MM.1S (cell line): ENCODE data around the gene ANKS6.

Experiments used
- DNase-seq: peaks from one replicate; pipeline ENCODE4 v3.0.0-alpha.2; 2015
- H2AFZ ChIP-seq: fragments of 300-600 bp; sonication (generic); 2 replicates; pipeline ENCODE4 v1.6.0; 2016; ENCODE audit warnings: antibody characterized with exemption, low read length
- H3F3A ChIP-seq: fragments of 300-600 bp; sonication (generic); 2 replicates; pipeline ENCODE4 v1.6.1; 2016; ENCODE audit warnings: mild to moderate bottlenecking, antibody characterized with exemption, low read length, moderate library complexity, mixed read lengths; ENCODE audit not compliant: insufficient read depth
- H3K27ac ChIP-seq: fragments of 300-600 bp; sonication (generic); 2 replicates; pipeline ENCODE4 v1.5.1; 2016; ENCODE audit warnings: mild to moderate bottlenecking, low read length
- H3K27me3 ChIP-seq: fragments of 300-600 bp; sonication (generic); replicated peaks from 2 replicates; pipeline ENCODE4 v1.6.0; 2016; ENCODE audit warnings: low read length; ENCODE audit not compliant: insufficient read depth
- H3K36me3 ChIP-seq: fragments of 300-600 bp; sonication (generic); replicated peaks from 2 replicates; pipeline ENCODE4 v1.6.1; 2016; ENCODE audit warnings: mild to moderate bottlenecking, low read length, mixed read lengths; ENCODE audit not compliant: insufficient read depth
- H3K4me1 ChIP-seq: fragments of 300-600 bp; sonication (generic); 2 replicates; pipeline ENCODE4 v1.6.1; 2016; ENCODE audit warnings: low read length, mixed read lengths
- H3K4me2 ChIP-seq: fragments of 300-600 bp; sonication (generic); 2 replicates; pipeline ENCODE4 v1.6.0; 2016; ENCODE audit warnings: low read depth, low read length
- H3K4me3 ChIP-seq: fragments of 300-600 bp; sonication (generic); 2 replicates; pipeline ENCODE4 v1.5.1; 2016; ENCODE audit warnings: low read length, mixed read lengths
- H3K79me2 ChIP-seq: fragments of 300-600 bp; sonication (generic); 2 replicates; pipeline ENCODE4 v1.6.1; 2016; ENCODE audit warnings: mixed run types, low read length, mixed read lengths
- H3K9ac ChIP-seq: fragments of 300-600 bp; sonication (generic); 2 replicates; pipeline ENCODE4 v1.6.1; 2016; ENCODE audit warnings: low read length, mixed read lengths
- H3K9me2 ChIP-seq: fragments of 300-600 bp; sonication (generic); replicated peaks from 2 replicates; pipeline ENCODE4 v1.6.1; 2016; ENCODE audit warnings: mild to moderate bottlenecking, low read length, mixed read lengths; ENCODE audit not compliant: insufficient read depth
- H3K9me3 ChIP-seq: fragments of 300-600 bp; sonication (generic); replicated peaks from 2 replicates; pipeline ENCODE4 v1.6.1; 2016; ENCODE audit warnings: mild to moderate bottlenecking, low read length, mixed read lengths; ENCODE audit not compliant: insufficient read depth
- H4K20me1 ChIP-seq: fragments of 300-600 bp; sonication (generic); 2 replicates; pipeline ENCODE4 v1.6.1; 2016; ENCODE audit warnings: mild to moderate bottlenecking, low read length, moderate library complexity, mixed read lengths; ENCODE audit not compliant: insufficient read depth
- EZH2 ChIP-seq: fragments of 300-600 bp; sonication (generic); optimal IDR thresholded peaks from 2 replicates; pipeline ENCODE3; 2017; ENCODE audit warnings: low read depth, mild to moderate bottlenecking, antibody characterized with exemption, low read length, mixed read lengths
- EZH2phosphoT487 ChIP-seq: fragments of 300-600 bp; sonication (generic); IDR thresholded peaks from 2 replicates; pipeline ENCODE4 v1.6.1; 2018; ENCODE audit warnings: antibody characterized with exemption, low read length
- TF ChIP-seq, protein P1 (sequence below): fragments of 300-600 bp; sonication (generic); IDR thresholded peaks from 2 replicates; pipeline ENCODE4 v1.5.1; 2016; ENCODE audit warnings: antibody characterized with exemption, low read length, mixed read lengths

ANKS6 gene

DNA sequence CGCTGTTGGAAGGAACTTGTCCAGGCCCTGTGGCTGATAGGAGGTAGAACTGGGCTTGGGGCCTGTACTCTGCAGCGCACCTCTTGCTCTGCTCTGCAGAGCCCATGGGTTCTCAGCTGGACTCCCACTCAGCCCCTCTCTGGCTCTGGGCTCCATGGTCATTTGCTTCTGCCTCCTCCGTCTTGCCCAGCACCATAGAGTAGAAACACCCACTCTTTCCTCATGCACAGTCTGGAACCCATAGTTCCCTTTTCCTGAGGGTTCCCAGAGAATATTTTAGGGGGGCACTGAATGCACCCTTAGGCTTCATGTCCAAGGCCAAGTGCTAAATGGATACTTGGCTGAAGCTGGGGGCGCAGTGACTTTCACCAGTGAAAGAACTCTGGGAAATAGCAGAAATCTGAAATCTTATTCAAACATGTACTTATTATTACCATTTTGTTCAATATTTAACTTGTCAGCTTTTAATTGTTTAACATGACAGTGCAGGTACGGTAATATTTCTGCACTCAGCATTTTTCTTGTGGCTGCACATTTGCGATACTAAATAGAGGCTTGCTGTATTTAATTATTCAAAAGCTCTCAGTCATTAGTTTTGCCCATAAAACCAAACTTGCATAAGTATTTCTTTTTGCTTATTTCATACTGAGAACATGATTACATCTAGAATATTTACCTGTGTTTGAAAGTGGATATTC, 42.7 kb upstream of the ANKS6 start:
- Histone ChIP-seq H3K27me3 (no peaks in the 10 kb centered on the region), H3K79me2 (no peaks in the 10 kb centered on the region), H3K4me2 (no peak overlapping the region), H3F3A (no peaks in the 10 kb centered on the region), H3K9me2 (no peaks in the 10 kb centered on the region), H3K9ac (no peak overlapping the region), H3K27ac (no peak overlapping the region), H3K4me3 (no peak overlapping the region), H3K9me3 (no peaks in the 10 kb centered on the region), H3K4me1 (no peaks in the 10 kb centered on the region), H2AFZ (no peak overlapping the region), H4K20me1 (no peaks in the 10 kb centered on the region), H3K36me3 (no peaks in the 10 kb centered on the region)
- TF ChIP-seq, protein P1, sequence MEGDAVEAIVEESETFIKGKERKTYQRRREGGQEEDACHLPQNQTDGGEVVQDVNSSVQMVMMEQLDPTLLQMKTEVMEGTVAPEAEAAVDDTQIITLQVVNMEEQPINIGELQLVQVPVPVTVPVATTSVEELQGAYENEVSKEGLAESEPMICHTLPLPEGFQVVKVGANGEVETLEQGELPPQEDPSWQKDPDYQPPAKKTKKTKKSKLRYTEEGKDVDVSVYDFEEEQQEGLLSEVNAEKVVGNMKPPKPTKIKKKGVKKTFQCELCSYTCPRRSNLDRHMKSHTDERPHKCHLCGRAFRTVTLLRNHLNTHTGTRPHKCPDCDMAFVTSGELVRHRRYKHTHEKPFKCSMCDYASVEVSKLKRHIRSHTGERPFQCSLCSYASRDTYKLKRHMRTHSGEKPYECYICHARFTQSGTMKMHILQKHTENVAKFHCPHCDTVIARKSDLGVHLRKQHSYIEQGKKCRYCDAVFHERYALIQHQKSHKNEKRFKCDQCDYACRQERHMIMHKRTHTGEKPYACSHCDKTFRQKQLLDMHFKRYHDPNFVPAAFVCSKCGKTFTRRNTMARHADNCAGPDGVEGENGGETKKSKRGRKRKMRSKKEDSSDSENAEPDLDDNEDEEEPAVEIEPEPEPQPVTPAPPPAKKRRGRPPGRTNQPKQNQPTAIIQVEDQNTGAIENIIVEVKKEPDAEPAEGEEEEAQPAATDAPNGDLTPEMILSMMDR, result no peak
- TF ChIP-seq EZH2phosphoT487 (no peak), EZH2 (no peak)
- DNase-seq, result no peak

DNA sequence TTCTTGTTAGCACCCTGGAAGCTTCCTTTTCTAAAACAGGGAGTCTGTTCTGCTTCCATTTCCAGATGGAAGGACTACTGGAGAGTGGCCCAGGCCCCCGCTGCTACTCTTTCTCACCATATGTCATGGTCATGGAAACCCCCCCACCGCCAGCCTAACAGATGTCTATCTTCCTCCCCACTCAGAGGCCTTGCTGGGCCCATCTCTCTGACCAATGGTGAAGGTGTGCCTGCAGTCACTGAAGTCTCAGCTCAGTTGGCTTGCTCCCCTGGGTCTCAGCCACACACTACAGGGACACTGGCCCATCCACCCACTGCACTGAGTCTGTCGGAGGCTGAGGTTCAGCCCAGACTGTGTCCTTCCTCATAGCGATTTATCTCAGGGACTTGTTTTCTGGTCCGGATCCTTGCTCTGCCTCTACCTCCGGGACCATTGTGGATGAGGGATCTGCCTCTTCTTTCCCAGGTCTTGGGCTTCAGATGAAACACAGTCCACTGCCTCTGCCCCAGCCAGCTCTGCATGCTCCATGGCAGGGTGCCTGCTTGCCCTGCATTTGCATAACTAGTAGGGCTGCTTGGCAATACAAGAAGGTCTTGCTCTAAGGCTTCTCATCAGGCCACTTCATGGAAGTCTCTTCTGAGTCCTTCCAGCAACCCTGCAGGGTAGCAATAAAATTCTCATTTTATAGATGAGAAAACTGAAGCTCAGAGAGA, 42.0 kb upstream of the ANKS6 start:
- no peaks in the 10 kb centered on the region for H3F3A ChIP-seq
- H3K4me2 ChIP-seq, result no peak overlapping the region
- H3K36me3 ChIP-seq, result no peaks in the 10 kb centered on the region
- no peaks in the 10 kb centered on the region for H3K27me3 ChIP-seq
- H3K9me3 ChIP-seq, result no peaks in the 10 kb centered on the region
- TF ChIP-seq, protein P1, result no peak
- TF ChIP-seq EZH2 (no peak), EZH2phosphoT487 (no peak)
- no peaks in the 10 kb centered on the region for H3K79me2 ChIP-seq
- no peaks in the 10 kb centered on the region for H3K9me2 ChIP-seq
- H3K9ac ChIP-seq, result no peak overlapping the region
- H3K4me1 ChIP-seq, result no peaks in the 10 kb centered on the region
- DNase-seq, result no peak
- no peaks in the 10 kb centered on the region for H4K20me1 ChIP-seq
- no peak overlapping the region for H3K27ac ChIP-seq
- no peak overlapping the region for H2AFZ ChIP-seq
- no peak overlapping the region for H3K4me3 ChIP-seq

DNA sequence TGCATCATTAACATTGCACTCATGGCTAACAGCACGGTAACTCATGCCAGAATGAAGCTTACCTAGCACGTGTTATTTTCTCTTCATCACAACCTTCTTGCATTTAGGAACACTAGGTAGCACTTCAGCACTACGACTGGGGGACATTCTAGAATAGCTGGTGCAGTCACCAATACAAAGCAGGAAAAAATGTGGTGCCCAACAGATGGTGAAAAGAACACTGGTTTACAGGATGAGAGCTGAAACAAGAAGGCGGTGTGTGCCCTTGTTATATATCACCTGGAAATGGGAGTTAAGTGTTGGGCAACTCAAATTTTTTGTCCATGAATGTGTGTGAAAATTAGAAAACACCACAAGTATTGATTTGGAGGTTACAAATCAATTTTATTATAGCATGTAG, 41.2 kb upstream of the ANKS6 start:
- H3K9ac ChIP-seq, result no peak overlapping the region
- no peak overlapping the region for H3K4me2 ChIP-seq
- H3F3A ChIP-seq, result no peaks in the 10 kb centered on the region
- DNase-seq, result no peak
- TF ChIP-seq EZH2phosphoT487 (no peak), EZH2 (no peak)
- TF ChIP-seq, protein P1, result no peak
- no peaks in the 10 kb centered on the region for H3K27me3 ChIP-seq
- H3K4me3 ChIP-seq, result no peak overlapping the region
- no peak overlapping the region for H3K27ac ChIP-seq
- H4K20me1 ChIP-seq, result no peaks in the 10 kb centered on the region
- H3K9me3 ChIP-seq, result no peaks in the 10 kb centered on the region
- no peaks in the 10 kb centered on the region for H3K36me3 ChIP-seq
- no peak overlapping the region for H2AFZ ChIP-seq
- no peaks in the 10 kb centered on the region for H3K4me1 ChIP-seq
- H3K79me2 ChIP-seq, result no peaks in the 10 kb centered on the region
- no peaks in the 10 kb centered on the region for H3K9me2 ChIP-seq
